A673 (cell line): ENCODE measurements around the gene NLRX1.

ENCODE experiments used
- CTCF ChIP-seq: fragments of 300-800, 200-600 bp; sonication (generic); conservative IDR thresholded peaks from 2 replicates; pipeline ENCODE4 v1.5.1; 2017; ENCODE audit warnings: low read depth, mild to moderate bottlenecking, antibody characterized with exemption, low read length, moderate library complexity, mixed read lengths
- EZH2 ChIP-seq: fragments of 200-600 bp; sonication (generic); IDR thresholded peaks from 2 replicates; pipeline ENCODE4 v1.6.1; 2017; ENCODE audit warnings: borderline replicate concordance, low read depth, mild to moderate bottlenecking, mixed read lengths, antibody characterized with exemption, low read length; ENCODE audit not compliant: poor library complexity, severe bottlenecking

- no peak for TF ChIP-seq EZH2
- no peak for TF ChIP-seq CTCF
Observed at GRCh38 chr11:119121008-119121810, 47.3 kb upstream of the NLRX1 start, which contains the start of gene HINFP.
